Activated naive CD8-positive, alpha-beta T cell treated with anti-CD3 and anti-CD28 coated beads, Interleukin-2, amount 10 ng/mL, durations not matched to agents 7 days and 5 days (primary cell): ENCODE results near the gene MMP27. TPM values are rescaled to one million over a fixed set of nuclear protein-coding genes. Genes with fewer than 3 reads are reported as not detected.

ENCODE experiments used
- ATAC-seq: fragments of 150-1000 bp; cut with Tn5 transposase; one replicate; pipeline ENCODE4 v1.10.0; 2021; ENCODE audit warnings: low read depth, moderate library complexity
- POLR2A ChIA-PET: fragments of 350-600 bp; sonication (Branson Sonifier 250); formaldehyde crosslinking; loops from one replicate; lab custom pipeline; 2021; ENCODE audit warnings: antibody characterized with exemption; lab: Charles Lee
- DNase-seq: peaks from one replicate; pipeline ENCODE4 v3.0.0; 2021
- H3K27ac Mint-ChIP-seq: one replicate; pipeline ENCODE4 v1.8.0; 2022; ENCODE audit warnings: mild to moderate bottlenecking, mixed read lengths
- H3K27me3 Mint-ChIP-seq: one replicate; pipeline ENCODE4 v1.8.0; 2022; ENCODE audit warnings: mild to moderate bottlenecking, moderate library complexity, mixed read lengths
- H3K36me3 Mint-ChIP-seq: one replicate; pipeline ENCODE4 v1.8.0; 2021; ENCODE audit warnings: mild to moderate bottlenecking, mixed read lengths
- H3K4me1 Mint-ChIP-seq: one replicate; pipeline ENCODE4 v1.8.0; 2021; ENCODE audit warnings: mixed read lengths
- H3K4me3 Mint-ChIP-seq: one replicate; pipeline ENCODE4 v1.8.0; 2022; ENCODE audit warnings: mild to moderate bottlenecking, moderate library complexity, mixed read lengths
- H3K9me3 Mint-ChIP-seq: one replicate; pipeline ENCODE4 v1.8.0; 2021; ENCODE audit warnings: mixed read lengths
- total RNA-seq, 2 experiments: library from RNA; stranded (reverse); gene quantifications; one replicate each; pipeline ENCODE4 v1.2.3, GENCODE V29; 2021

Gene MMP27
- total RNA-seq, 2 experiments from 2014 or later: not detected

GRCh38 chr11:102676084-102676483, 29.5 kb downstream of the MMP27 start:
- Mint-ChIP-seq H3K27ac (no peak overlapping the region), H3K9me3 (no peaks in the 10 kb centered on the region), H3K36me3 (no peaks in the 10 kb centered on the region), H3K4me1 (no peaks in the 10 kb centered on the region), H3K27me3 (peaks cover 7% of the 10 kb centered on the region), H3K4me3 (no peak overlapping the region)
- DNase-seq (no peak), ATAC-seq (no peak)
- POLR2A ChIA-PET: no interaction called here

GRCh38 chr11:102669664-102670063, 35.9 kb downstream of the MMP27 start:
- DNase-seq (no peak), ATAC-seq (no peak)
- H3K4me3 Mint-ChIP-seq: no peak overlapping the region
- H3K36me3 Mint-ChIP-seq: no peaks in the 10 kb centered on the region
- POLR2A ChIA-PET: no interaction called here
- no peaks in the 10 kb centered on the region for H3K9me3 Mint-ChIP-seq
- peaks cover 15% of the 10 kb centered on the region for H3K27me3 Mint-ChIP-seq
- H3K4me1 Mint-ChIP-seq: peaks cover 5% of the 10 kb centered on the region
- no peak overlapping the region for H3K27ac Mint-ChIP-seq

GRCh38 chr11:102666331-102666957, 39.1 kb downstream of the MMP27 start:
- DNase-seq (no peak), ATAC-seq (no peak)
- POLR2A ChIA-PET: interaction anchor here (0.5 to 0.9 kb wide), 2 partner anchors 324 to 659 kb away, joined by 4 to 5 read pairs; no protein-coding TSS in a partner anchor
- Mint-ChIP-seq H3K4me1 (peaks cover 5% of the 10 kb centered on the region), H3K9me3 (no peaks in the 10 kb centered on the region), H3K4me3 (no peak overlapping the region), H3K27ac (no peak overlapping the region), H3K27me3 (peaks cover 11% of the 10 kb centered on the region), H3K36me3 (no peaks in the 10 kb centered on the region)

- Mint-ChIP-seq H3K36me3 (no peaks in the 10 kb centered on the region), H3K27me3 (peaks cover 7% of the 10 kb centered on the region), H3K4me1 (peaks cover 5% of the 10 kb centered on the region), H3K4me3 (no peak overlapping the region), H3K9me3 (no peaks in the 10 kb centered on the region), H3K27ac (no peak overlapping the region)
- ATAC-seq (peak; percentile 65), DNase-seq (no peak)
- POLR2A ChIA-PET: no interaction called here
Observed at GRCh38 chr11:102664001-102664752, 41.4 kb downstream of the MMP27 start.

- H3K27ac Mint-ChIP-seq: no peak overlapping the region
Observed at GRCh38 chr11:102662607-102663006, 43.0 kb downstream of the MMP27 start.

GRCh38 chr11:102661040-102661439, 44.5 kb downstream of the MMP27 start:
- ATAC-seq: no peak
- Mint-ChIP-seq H3K4me1 (peaks cover 2% of the 10 kb centered on the region), H3K36me3 (no peaks in the 10 kb centered on the region), H3K9me3 (no peaks in the 10 kb centered on the region), H3K27ac (no peak overlapping the region), H3K4me3 (no peak overlapping the region), H3K27me3 (peaks cover 17% of the 10 kb centered on the region)
- POLR2A ChIA-PET: no interaction called here
- no peak for DNase-seq

More at GRCh38 chr11:102662607-102663006, 43.0 kb downstream of the MMP27 start:
- Mint-ChIP-seq H3K4me1 (peaks cover 5% of the 10 kb centered on the region), H3K4me3 (no peak overlapping the region), H3K27me3 (peaks cover 9% of the 10 kb centered on the region), H3K36me3 (no peaks in the 10 kb centered on the region), H3K9me3 (no peaks in the 10 kb centered on the region)
- ATAC-seq (no peak), DNase-seq (no peak)
- POLR2A ChIA-PET: no interaction called here

GRCh38 chr11:102656528-102656927, 49.0 kb downstream of the MMP27 start:
- H3K36me3 Mint-ChIP-seq: peaks cover 1% of the 10 kb centered on the region
- H3K9me3 Mint-ChIP-seq: peaks cover 8% of the 10 kb centered on the region
- ATAC-seq (no peak), DNase-seq (no peak)
- no peaks in the 10 kb centered on the region for H3K4me1 Mint-ChIP-seq
- no peak overlapping the region for H3K4me3 Mint-ChIP-seq
- peaks cover 16% of the 10 kb centered on the region for H3K27me3 Mint-ChIP-seq
- no peak overlapping the region for H3K27ac Mint-ChIP-seq
- POLR2A ChIA-PET: no interaction called here

- H3K9me3 Mint-ChIP-seq: peaks cover 8% of the 10 kb centered on the region
- POLR2A ChIA-PET: no interaction called here
- H3K27ac Mint-ChIP-seq: no peak overlapping the region
- H3K27me3 Mint-ChIP-seq: peaks cover 16% of the 10 kb centered on the region
- ATAC-seq (no peak), DNase-seq (no peak)
- H3K36me3 Mint-ChIP-seq: peaks cover 1% of the 10 kb centered on the region
- no peak overlapping the region for H3K4me3 Mint-ChIP-seq
- no peaks in the 10 kb centered on the region for H3K4me1 Mint-ChIP-seq
Observed at GRCh38 chr11:102655547-102655946, 50.0 kb downstream of the MMP27 start.

- no peak for DNase-seq
- POLR2A ChIA-PET: no interaction called here
- H3K27ac Mint-ChIP-seq: no peak overlapping the region
- peaks cover 8% of the 10 kb centered on the region for H3K9me3 Mint-ChIP-seq
- H3K27me3 Mint-ChIP-seq: peaks cover 18% of the 10 kb centered on the region
- ATAC-seq: no peak
- no peak overlapping the region for H3K4me3 Mint-ChIP-seq
- H3K36me3 Mint-ChIP-seq: peaks cover 1% of the 10 kb centered on the region
- no peaks in the 10 kb centered on the region for H3K4me1 Mint-ChIP-seq
Observed at GRCh38 chr11:102654761-102655160, 50.8 kb downstream of the MMP27 start.

GRCh38 chr11:102653744-102654291, 51.8 kb downstream of the MMP27 start:
- no peak for ATAC-seq
- no peak for DNase-seq

GRCh38 chr11:102647430-102647829, 58.1 kb downstream of the MMP27 start:
- no peak overlapping the region for H3K27ac Mint-ChIP-seq
- H3K27me3 Mint-ChIP-seq: peaks cover 13% of the 10 kb centered on the region
- no peak overlapping the region for H3K4me3 Mint-ChIP-seq
- H3K4me1 Mint-ChIP-seq: no peaks in the 10 kb centered on the region
- POLR2A ChIA-PET: no interaction called here
- H3K36me3 Mint-ChIP-seq: no peaks in the 10 kb centered on the region
- no peaks in the 10 kb centered on the region for H3K9me3 Mint-ChIP-seq
- DNase-seq (no peak), ATAC-seq (no peak)

More at GRCh38 chr11:102653744-102654291, 51.8 kb downstream of the MMP27 start:
- no peak overlapping the region for H3K27ac Mint-ChIP-seq
- POLR2A ChIA-PET: no interaction called here
- peaks cover 19% of the 10 kb centered on the region for H3K27me3 Mint-ChIP-seq
- no peak overlapping the region for H3K4me3 Mint-ChIP-seq
- peaks cover 8% of the 10 kb centered on the region for H3K9me3 Mint-ChIP-seq
- H3K4me1 Mint-ChIP-seq: no peaks in the 10 kb centered on the region
- H3K36me3 Mint-ChIP-seq: peaks cover 1% of the 10 kb centered on the region

- Mint-ChIP-seq H3K4me1 (peaks cover 3% of the 10 kb centered on the region), H3K36me3 (no peaks in the 10 kb centered on the region), H3K27ac (no peak overlapping the region), H3K27me3 (peaks cover 14% of the 10 kb centered on the region), H3K4me3 (no peak overlapping the region), H3K9me3 (no peaks in the 10 kb centered on the region)
- DNase-seq (no peak), ATAC-seq (no peak)
- POLR2A ChIA-PET: no interaction called here
Observed at GRCh38 chr11:102643941-102644340, 61.6 kb downstream of the MMP27 start.
